HG03025 (cell line): Measurements from ENCODE around the gene MYCBPAP.

Experiments used
- ATAC-seq: cut with Tn5 transposase; IDR thresholded peaks from one replicate; pipeline ENCODE4 v1.9.1; 2021; ENCODE audit warnings: mild to moderate bottlenecking, moderate library complexity; ENCODE audit not compliant: unreplicated experiment, low FRiP score

MYCBPAP gene

GRCh38 chr17:50535407-50535806, 27.2 kb downstream of the MYCBPAP start:
- ATAC-seq = no peak

- ATAC-seq = no peak
Observed at GRCh38 chr17:50536683-50537646, 28.7 kb downstream of the MYCBPAP start.

GRCh38 chr17:50537721-50538548, 29.7 kb downstream of the MYCBPAP start:
- no peak for ATAC-seq

- no peak for ATAC-seq
Observed at GRCh38 chr17:50538549-50539410, 30.5 kb downstream of the MYCBPAP start.

GRCh38 chr17:50539762-50540559, 31.7 kb downstream of the MYCBPAP start:
- no peak for ATAC-seq

- no peak for ATAC-seq
Observed at GRCh38 chr17:50540560-50541401, 32.5 kb downstream of the MYCBPAP start.

- ATAC-seq = no peak
Observed at GRCh38 chr17:50541402-50541715, 33.1 kb downstream of the MYCBPAP start.

GRCh38 chr17:50541716-50542688, 33.8 kb downstream of the MYCBPAP start:
- ATAC-seq = peak; percentile 69

GRCh38 chr17:50542795-50543774, 34.8 kb downstream of the MYCBPAP start:
- no peak for ATAC-seq

- ATAC-seq = no peak
Observed at GRCh38 chr17:50544516-50544915, 36.3 kb downstream of the MYCBPAP start.

GRCh38 chr17:50545311-50545710, 37.1 kb downstream of the MYCBPAP start:
- no peak for ATAC-seq

GRCh38 chr17:50546701-50547034, 38.4 kb downstream of the MYCBPAP start:
- no peak for ATAC-seq

GRCh38 chr17:50547035-50547735, 38.9 kb downstream of the MYCBPAP start, which contains the start of gene SPATA20:
Gene SPATA20 (plus strand): TSS chr17:50547174. CDS start chr17:50547209, 35 bp downstream.
- peak; percentile 56 for ATAC-seq

- ATAC-seq = no peak
Observed at GRCh38 chr17:50547736-50548083, 39.5 kb downstream of the MYCBPAP start.

- no peak for ATAC-seq
Observed at GRCh38 chr17:50548831-50549230, 40.6 kb downstream of the MYCBPAP start.
